Measurements from ENCODE around the gene ADGRA3. TPM values are rescaled to one million over a fixed set of nuclear protein-coding genes. Genes with fewer than 3 reads are reported as not detected.

Gene ADGRA3
- total RNA-seq, 2 donors from 2014 or later: 32.0 to 33.8 TPM

- 90% methylated on average over 1 of the region's 1 CpG for WGBS
- Histone ChIP-seq H3K4me3 (no peak overlapping the region), H3K27me3 (replicated peaks; ENCODE audit: insufficient read depth) (no peaks in the 10 kb centered on the region), H3K4me1 (replicated peaks) (no peaks in the 10 kb centered on the region), H3K27ac (no peak overlapping the region), H3K9me3 (no peaks in the 10 kb centered on the region), H3K36me3 (no peaks in the 10 kb centered on the region)
- DNase-seq (ENCODE audit: low spot score): no peak
- TF ChIP-seq POLR2AphosphoS5 (IDR thresholded peaks at IDR 0.05): no peak
- peak in 3 of 4 experiments; percentile 49 to 68 (median 59) for TF ChIP-seq CTCF (IDR thresholded peaks at IDR 0.05)
- TF ChIP-seq POLR2A (IDR thresholded peaks at IDR 0.05): no peak
- intact Hi-C loops (cut with DNase I): loop anchor here (10.0 kb wide), 1 partner anchor 104 kb away; the partner anchor contains the start of gene ADGRA3
Measured at GRCh38 chr4:22410645-22411247, 105.1 kb downstream of the ADGRA3 start.

- H3K36me3 ChIP-seq: no peaks in the 10 kb centered on the region
- 77% methylated on average over 1 of the region's 1 CpG for WGBS
- intact Hi-C loops (cut with DNase I): loop anchor here (5.0 kb wide), 2 partner anchors 199 to 284 kb away; partner anchors contain the start of gene GBA3
Measured at GRCh38 chr4:22408474-22408873, 107.4 kb downstream of the ADGRA3 start.

GRCh38 chr4:22407361-22407760 lies 108.5 kb downstream of the ADGRA3 start:
- no peak overlapping the region for H3K27ac ChIP-seq
- no peaks in the 10 kb centered on the region for H3K9me3 ChIP-seq
- no peaks in the 10 kb centered on the region for H3K27me3 ChIP-seq (replicated peaks; ENCODE audit: insufficient read depth)
- H3K4me1 ChIP-seq (replicated peaks): no peaks in the 10 kb centered on the region
- no peak for DNase-seq (ENCODE audit: low spot score)
- H3K36me3 ChIP-seq: no peaks in the 10 kb centered on the region
- intact Hi-C loops (cut with DNase I): loop anchor here (5.0 kb wide), 2 partner anchors 200 to 285 kb away; partner anchors contain the start of gene GBA3
- H3K4me3 ChIP-seq: no peak overlapping the region
- TF ChIP-seq POLR2A (IDR thresholded peaks at IDR 0.05): no peak
- no peak for TF ChIP-seq CTCF (IDR thresholded peaks at IDR 0.05)
- TF ChIP-seq POLR2AphosphoS5 (IDR thresholded peaks at IDR 0.05): no peak

More at GRCh38 chr4:22408474-22408873, 107.4 kb downstream of the ADGRA3 start:
- H3K27ac ChIP-seq: no peak overlapping the region
- H3K4me3 ChIP-seq: no peak overlapping the region
- no peak for TF ChIP-seq POLR2AphosphoS5 (IDR thresholded peaks at IDR 0.05)
- no peak for TF ChIP-seq CTCF (IDR thresholded peaks at IDR 0.05)
- H3K9me3 ChIP-seq: no peaks in the 10 kb centered on the region
- no peak for DNase-seq (ENCODE audit: low spot score)
- H3K27me3 ChIP-seq (replicated peaks; ENCODE audit: insufficient read depth): no peaks in the 10 kb centered on the region
- no peaks in the 10 kb centered on the region for H3K4me1 ChIP-seq (replicated peaks)

GRCh38 chr4:22398671-22399070 lies 117.2 kb downstream of the ADGRA3 start:
- Histone ChIP-seq H3K27ac (no peak overlapping the region), H3K27me3 (replicated peaks; ENCODE audit: insufficient read depth) (no peaks in the 10 kb centered on the region), H3K4me1 (replicated peaks) (no peaks in the 10 kb centered on the region), H3K36me3 (peaks cover 0 to 4% of the 10 kb centered on the region in 2 donors), H3K9me3 (no peaks in the 10 kb centered on the region), H3K4me3 (no peak overlapping the region)
- intact Hi-C loops (cut with DNase I): no loop called here
- TF ChIP-seq CTCF (IDR thresholded peaks at IDR 0.05) (no peak), POLR2A (IDR thresholded peaks at IDR 0.05) (no peak), POLR2AphosphoS5 (IDR thresholded peaks at IDR 0.05) (no peak)
- 88% methylated on average over 4 of the region's 4 CpGs for WGBS
- DNase-seq (ENCODE audit: low spot score): no peak

- no peak for TF ChIP-seq POLR2AphosphoS5 (IDR thresholded peaks at IDR 0.05)
- TF ChIP-seq CTCF (IDR thresholded peaks at IDR 0.05): no peak
- TF ChIP-seq POLR2A (IDR thresholded peaks at IDR 0.05): no peak
- Histone ChIP-seq H3K9me3 (no peaks in the 10 kb centered on the region), H3K27ac (no peak overlapping the region), H3K4me1 (replicated peaks) (no peaks in the 10 kb centered on the region), H3K27me3 (replicated peaks; ENCODE audit: insufficient read depth) (no peaks in the 10 kb centered on the region), H3K4me3 (no peak overlapping the region), H3K36me3 (no peaks in the 10 kb centered on the region)
- intact Hi-C loops (cut with DNase I): no loop called here
- WGBS: 74% methylated on average over 3 of the region's 3 CpGs
- no peak for DNase-seq (ENCODE audit: low spot score)
Measured at GRCh38 chr4:22391551-22391950, 124.3 kb downstream of the ADGRA3 start.
